Activated CD4-positive, alpha-beta T cell treated with anti-CD3 and anti-CD28 coated beads for 1 hour (primary cell): ENCODE data around the gene NACC2.

Experiments
- DNase-seq: peaks from one replicate; pipeline ENCODE4 v3.0.0-alpha.2; 2020

Gene NACC2

DNA sequence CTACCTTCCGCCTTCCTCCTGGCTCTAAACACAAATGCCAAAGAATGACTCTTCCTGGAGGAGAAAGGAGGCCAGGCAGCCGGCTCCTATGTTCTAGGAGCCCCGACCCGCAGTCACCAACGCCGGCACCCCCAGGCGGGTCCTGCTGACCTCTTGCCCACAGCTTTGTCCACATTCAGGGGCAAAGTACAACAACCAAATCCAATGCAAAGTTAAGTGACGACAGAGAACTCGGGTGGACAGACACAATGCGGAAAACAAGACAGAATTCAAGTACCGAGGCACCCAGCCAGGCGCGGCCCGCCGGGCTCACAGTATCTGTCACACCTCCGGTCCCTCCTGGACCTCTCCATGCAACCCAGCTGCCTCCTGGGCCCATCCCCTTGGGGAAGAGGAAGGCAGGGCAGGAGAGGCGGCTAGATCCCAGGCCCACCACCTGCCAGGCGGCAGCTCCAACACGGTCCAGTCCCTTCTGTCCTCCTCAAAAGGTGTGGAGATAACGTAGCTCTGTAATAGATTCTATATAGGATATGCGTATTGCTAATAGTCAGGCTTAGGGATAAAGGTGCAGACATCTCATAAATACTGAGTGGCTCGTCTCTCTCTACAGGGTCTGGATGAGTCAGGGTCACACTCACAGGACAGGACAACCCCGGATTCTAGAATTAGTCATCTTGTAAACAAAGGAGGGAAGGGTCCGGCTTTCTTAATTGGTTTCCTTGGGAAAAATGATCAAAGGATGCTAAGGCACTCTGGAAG lies 87.0 kb downstream of the NACC2 start:
- DNase-seq, result no peak

- no peak for DNase-seq
These were observed 87.7 kb downstream of the NACC2 start for GRCh38 chr9:136007276-136007933.

GRCh38 chr9:136006169-136006568 lies 88.9 kb downstream of the NACC2 start:
- no peak for DNase-seq

GRCh38 chr9:136004712-136005111 lies 90.4 kb downstream of the NACC2 start:
- DNase-seq, result no peak

DNA sequence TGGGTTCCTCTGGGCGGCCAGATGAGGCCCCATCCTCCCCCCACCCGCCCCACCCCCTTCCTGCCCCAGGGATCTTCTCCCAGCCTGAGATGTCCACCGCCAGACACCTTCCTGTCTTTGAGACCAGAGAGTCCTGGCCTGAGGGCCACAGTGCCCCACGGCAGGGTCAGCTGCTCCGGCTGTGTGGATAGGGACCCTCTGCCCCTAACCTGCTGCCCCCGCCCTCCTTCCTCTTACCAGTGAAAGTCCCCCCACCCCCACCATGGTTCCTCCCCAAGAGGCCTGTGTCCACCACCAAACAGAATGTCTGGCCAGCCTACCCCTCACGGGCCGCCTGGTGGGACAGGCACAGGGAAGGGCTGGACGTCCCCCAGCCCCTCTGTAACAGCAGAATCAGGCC lies 90.9 kb downstream of the NACC2 start:
- DNase-seq, result no peak

DNA sequence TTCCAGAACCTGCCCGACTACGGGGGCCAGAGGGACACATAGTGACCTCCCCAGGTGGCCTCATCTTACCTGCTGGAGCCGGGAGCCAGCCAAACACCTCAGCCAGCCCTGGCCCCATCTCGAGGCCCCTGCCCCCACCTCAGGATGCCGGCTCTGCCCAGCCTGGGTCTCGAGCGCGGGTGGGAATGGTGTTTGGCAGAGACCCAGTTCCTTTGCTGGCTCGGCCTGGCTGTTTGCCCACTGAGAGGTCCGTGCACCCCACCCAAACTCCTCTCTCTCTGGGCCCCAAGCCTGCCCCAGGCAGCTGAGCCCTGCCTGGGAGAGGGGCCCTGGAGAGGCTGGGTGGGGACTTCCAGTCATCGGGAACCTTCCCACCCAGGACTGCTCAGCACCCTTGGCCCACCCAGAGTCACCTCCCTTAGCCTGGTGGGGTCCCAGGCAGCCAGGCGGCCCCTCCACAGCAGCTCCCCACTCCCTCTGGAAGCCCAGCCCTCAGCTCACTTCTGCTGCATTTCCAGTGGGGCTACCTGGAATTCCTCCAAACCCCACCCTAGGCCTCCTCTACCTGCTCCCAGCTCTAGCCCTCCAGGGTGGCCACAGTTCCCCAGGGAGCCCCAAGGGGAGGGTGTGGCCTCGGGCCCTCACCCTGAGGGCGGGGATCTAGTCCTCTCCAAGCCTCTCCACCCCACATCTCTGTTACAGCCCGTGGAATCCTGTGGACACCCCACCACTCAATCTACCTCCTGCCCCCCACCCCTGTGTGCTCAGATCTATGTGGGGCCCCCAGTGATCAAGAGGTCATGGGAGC lies 91.5 kb downstream of the NACC2 start:
- no peak for DNase-seq

DNA sequence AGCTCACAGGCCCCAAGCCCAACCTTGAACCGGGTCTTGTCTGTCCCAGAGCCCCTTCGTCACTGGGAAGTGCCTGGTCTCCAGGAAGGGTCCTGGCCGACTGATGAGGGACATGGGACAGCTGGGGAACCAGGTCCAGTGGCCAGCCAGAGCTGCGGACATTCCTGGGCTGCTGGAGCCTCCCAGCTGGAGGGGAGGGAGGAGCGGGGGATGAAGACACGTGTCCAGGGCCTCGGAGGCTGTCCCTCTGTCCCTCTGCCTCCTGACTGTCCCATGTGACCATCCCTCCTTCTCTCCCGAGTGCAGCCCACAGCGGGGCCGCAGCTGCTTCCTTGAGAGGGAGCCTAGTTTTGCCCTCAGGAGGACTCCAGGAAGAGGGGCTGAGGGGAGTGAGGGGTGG lies 92.2 kb downstream of the NACC2 start:
- DNase-seq, result no peak

DNA sequence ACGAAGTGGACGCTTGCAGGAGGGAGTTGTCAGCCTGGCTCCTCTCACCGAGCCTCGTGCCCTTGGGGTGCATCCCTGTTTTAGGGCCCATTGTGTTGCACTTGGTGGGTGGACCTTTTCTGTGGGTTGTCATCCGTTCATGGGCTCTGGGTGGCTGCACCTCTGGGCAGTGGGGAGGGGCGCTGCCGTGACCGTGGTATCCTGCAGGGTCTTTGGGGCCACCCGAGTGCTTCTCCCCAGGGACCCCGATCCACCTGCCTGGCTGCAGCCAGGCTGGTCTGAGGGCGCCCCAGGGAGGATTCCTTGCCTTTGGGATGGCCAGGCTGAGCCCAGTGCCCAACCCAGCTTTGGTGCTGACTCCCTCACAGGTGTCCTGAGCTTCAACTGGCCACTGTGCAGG lies 92.9 kb downstream of the NACC2 start:
- DNase-seq, result no peak

- no peak for DNase-seq
These were observed 93.9 kb downstream of the NACC2 start for GRCh38 chr9:136001231-136001630.

DNA sequence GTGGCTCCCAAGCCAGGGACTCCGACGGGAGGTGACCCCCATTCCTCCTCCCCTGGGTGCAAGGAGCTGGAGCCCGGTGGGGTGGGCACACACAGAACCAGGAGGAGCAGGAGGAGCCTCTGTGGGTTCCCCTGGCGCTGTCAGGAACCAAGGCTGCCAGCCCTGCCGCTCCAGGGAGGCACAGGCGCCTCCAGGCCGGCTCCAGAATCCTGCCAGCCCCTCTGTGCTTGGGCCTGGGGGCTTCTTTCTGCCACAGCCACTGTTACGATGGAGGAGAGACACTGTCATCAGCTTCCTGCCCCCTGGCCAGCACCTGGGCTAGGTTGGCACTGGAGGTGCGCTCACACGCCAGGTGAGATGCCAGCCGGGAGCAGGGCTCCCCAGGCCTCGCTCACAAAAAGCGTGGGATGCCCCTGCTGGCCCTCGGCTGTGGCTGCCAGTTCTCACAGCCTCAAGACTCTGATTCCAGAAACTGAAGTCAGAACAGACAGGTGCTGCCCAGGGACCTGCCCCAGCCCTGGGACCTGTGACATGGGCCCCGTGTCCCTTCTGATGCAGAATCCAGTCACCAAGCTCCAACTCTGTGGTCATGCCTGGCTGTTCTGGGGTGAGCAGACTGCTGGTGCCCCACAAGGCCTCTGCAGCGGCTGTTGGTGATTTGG lies 96.5 kb downstream of the NACC2 start:
- DNase-seq, result no peak

DNA sequence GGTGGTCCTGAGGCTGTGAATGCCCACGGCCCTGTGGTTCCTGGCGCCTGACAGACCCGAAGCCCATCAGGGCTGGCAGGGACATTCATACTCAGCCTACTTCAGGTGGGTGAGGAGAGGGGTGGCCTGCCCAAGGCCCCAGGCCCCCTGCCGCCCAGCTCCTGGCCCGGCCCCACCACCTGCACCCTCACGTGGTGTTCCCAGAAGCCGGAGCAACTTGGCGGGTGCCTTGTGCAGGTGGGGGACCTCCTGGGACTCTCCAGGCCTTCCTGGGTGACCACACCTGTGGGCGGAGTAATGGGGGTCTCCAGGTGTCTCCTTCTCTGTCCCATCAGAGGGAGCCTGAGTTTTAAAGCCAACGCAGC lies 97.1 kb downstream of the NACC2 start:
- no peak for DNase-seq

- no peak for DNase-seq
These were observed 97.7 kb downstream of the NACC2 start for GRCh38 chr9:135997090-135998015.

DNA sequence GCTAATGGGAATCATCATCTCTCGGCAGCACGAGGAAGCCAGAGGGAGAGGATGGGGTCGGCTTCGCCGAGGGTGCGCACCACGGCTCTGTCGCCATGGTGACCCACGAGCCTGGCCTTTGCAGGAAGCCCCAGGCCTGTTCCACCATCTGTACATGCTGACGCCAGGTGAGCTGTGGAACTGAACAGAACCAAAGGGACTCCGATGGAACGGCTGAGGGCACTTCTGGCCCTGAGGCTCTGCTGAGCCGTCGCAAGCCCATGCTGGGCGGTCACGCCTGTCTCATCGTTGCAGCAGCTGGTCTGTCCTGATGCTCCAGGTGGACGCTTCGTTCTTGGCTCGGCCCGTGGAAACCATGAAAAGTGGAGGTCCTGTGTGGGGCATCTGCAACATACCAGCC lies 99.3 kb downstream of the NACC2 start:
- DNase-seq, result no peak

DNA sequence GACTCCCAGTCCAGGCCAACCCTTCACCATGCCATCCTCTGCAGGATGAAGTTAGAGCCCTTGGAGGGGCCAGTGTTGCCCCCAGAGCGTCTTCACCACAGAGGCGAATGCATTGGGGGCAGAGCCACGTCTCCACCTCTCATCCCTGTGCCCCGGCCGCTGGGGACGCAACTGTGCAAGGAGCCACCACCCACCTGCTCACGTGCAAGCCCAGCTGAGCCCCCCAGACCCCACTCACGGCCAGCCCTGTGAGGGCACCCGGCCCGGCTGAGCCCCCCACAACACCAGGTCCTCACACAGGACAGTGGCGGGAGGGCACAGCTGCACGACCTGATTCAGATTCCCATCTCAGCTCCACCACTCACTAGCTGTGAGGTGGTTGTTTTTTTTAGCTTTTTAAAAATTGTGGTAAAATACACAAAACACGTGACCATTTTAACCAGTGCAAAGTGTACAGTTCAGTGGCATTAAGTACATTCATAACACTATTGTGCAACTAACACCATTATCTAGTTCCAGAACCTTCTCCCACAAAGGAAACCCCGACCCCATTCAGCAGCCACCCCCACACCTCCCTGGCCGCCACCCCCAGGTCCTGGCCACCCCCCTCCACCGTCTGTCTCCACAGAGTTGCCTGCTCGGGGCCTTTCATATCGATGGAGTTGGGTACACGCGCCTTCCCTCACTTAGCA lies 100.4 kb downstream of the NACC2 start:
- no peak for DNase-seq

DNA sequence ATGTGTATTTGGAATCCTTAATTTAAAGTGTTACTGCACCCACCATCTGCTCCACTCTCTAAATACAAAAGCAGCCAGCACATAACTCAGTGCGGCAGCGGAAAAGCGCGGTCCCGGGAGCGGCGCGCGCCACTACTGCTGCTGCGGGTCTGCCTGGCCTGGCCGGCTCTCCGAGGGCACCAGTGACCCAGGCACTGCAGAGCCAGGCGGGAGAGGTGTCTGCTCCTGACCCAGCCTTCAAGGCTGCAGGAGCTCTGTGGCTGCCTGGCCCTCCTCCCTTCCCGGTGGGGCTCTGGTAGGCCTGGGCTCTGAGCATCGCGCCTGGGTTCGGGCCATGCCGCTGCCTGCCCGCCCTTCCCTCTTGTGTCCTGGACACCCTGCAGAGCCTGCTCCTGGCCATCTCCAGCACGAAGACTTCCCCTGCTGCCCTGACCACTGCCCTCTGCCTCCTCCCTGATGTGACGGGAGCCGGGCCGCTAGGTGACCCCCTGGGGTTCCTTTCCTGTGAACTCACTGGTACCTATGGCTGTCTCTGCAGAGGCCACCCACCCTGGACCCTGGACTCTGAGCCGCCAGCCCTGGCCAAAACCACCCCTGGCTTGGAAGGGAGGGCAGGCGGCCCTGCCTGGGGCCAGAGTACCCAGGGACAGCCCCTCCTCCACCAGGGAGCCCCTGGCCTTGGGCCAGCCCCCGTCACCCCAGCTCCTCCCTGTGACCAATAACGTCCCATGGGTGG lies 101.2 kb downstream of the NACC2 start:
- DNase-seq, result no peak

- DNase-seq, result no peak
These were observed 101.7 kb downstream of the NACC2 start for GRCh38 chr9:135993409-135993742.

GRCh38 chr9:135992486-135993408 lies 102.3 kb downstream of the NACC2 start:
- no peak for DNase-seq

DNA sequence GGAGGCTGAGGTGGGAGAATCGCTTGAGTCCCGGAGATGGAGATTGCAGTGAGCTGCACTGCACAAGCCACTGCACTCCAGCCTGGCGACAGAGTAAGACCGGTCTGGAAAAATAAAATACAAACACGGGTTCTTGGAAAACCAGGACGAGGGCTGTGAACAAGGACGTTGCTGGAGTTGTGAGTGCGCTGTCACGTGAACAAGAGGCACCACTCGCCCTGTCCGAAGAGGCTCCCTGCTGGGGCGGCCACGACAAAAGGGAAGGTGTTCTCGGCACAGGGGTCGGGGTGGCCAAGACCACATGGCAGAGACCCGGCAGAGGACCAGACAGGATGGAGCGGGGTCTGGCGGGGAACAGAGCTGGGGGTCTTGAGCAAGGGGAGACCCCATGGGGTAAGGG lies 103.3 kb downstream of the NACC2 start:
- DNase-seq, result no peak

- no peak for DNase-seq
These were observed 104.3 kb downstream of the NACC2 start for GRCh38 chr9:135990468-135991429.
